Measurements from ENCODE around the gene ELF1.
"Not testable (repeated sequence)": the region's sequence is repeated elsewhere in the genome, so short reads cannot be mapped to it uniquely, and the experiment has no call there.

The ELF1 gene

DNA sequence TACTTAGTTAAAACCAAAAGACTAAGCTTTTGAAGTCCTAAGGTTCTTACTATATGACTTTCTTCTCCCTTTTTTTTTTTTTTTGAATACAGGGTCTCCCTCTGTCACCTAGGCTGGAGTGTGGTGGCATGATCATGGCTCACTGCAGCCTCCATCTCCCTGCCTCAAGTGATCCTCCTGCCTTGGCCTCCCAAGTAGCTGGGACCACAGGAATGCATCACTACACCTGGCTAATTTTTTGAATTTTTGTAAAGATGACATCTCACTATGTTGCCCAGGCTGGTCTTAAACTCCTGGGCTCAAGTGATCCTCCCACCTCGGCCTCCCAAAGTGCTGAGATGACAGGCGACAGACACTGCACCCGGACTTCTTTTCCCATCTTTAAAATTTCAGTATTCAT is 89.2 kb downstream of the ELF1 start:
- not testable (repeated sequence) for DNase-seq

DNA sequence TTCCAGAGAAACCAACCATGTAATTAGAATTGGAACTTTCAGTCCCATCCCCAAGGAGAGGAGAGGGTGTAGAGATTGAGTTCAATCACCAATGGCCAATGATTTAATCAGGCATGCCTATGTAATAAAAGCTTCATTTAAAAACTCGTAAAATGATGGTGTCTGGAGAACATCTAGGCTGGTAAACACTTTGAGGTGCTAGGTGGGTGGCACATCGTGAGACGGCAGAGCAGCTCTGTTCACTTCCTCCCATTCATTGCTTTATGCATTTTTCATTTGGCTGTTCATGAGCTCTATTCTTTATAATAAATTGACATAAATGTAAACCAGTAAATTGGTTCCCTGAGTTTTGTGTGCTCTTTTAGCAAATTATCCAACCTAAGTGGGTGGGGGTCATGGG is 90.1 kb downstream of the ELF1 start:
- DNase-seq = no peak

DNA sequence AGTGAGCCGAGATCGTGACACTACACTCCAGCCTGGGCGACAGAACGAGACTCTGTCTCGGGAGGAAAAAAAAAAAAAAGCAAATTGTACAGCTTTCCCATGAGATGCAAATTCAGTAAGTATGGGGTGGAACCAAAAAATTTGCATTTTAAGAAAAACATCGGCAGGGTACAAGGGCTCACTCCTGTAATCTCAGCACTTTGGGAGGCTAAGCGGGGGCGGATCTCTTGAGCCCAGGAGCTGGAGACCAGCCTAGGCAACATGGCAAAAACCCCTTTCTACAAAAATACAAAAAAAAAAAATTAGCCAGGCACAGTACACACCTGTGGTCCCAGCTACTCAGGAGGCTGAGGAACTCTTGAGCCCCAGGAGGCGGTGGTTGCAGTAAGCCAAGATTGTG is 91.2 kb downstream of the ELF1 start:
- no peak for DNase-seq

DNA sequence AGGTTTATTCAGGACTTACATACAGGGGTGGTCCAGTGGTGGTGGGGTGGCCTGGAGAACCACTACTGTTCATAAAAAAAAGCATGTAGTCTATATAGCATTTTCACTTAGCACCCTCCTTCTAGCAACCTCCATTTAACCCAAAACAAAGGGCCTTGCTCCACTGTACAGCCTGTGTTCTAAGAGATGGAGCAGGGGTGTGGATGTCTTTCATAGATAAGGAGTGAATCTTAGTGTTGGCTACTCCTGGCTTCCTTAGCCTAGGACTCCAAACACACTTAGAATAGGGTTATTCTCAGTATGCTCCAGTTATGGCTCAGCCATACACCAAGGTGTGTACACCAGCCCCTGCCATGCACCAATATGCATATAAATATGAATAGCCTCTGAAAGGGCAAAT is 95.2 kb downstream of the ELF1 start:
- no peak for DNase-seq

DNA sequence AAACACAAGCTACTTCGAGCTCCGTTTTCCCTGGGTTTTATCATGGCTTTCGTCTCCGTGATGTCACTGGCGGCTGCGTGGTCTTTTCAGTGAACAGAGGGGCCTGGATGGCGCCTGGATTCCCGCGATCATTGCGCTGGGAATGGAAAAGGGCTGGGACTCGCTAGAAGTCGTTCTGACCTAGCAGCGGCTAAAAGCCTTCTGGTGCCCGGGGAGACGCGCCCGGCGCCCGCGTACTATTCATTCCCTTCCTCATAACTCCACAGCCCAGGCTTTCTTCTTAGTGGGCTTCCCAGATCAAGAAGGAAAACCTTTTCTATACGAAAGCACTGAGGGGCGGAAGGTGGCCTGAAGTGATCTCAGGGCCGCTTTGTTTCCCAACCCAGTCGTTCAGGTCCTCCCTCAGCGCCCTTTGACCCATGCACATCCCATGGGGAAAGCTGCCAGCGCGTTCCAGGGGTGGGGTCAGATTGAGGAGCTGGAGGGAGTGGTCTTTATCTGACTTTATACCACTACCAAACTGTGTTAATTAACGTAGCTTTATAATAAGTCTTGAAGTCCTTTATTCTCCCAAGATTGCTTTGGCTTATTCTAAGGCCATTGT is 96.6 kb downstream of the ELF1 start:
- no peak for DNase-seq

DNA sequence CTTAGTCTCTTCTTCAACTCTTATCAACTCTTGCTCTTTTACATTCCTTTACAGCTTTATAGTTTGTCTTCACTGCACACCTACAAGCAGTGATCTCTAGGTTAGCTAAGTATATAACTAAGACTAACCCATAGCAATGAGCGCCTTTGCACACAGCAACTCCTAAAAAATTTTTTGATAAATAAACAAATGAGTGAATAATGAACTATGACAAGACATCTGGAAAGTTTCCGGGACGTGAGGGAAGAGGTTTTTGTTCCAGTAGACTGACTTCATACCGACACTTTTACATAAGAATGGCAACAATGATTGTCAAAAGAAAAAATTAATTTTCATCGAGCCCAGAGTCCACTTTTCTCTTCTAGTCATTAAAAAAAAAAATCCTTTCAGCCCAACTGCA is 98.3 kb downstream of the ELF1 start:
- DNase-seq = no peak

DNA sequence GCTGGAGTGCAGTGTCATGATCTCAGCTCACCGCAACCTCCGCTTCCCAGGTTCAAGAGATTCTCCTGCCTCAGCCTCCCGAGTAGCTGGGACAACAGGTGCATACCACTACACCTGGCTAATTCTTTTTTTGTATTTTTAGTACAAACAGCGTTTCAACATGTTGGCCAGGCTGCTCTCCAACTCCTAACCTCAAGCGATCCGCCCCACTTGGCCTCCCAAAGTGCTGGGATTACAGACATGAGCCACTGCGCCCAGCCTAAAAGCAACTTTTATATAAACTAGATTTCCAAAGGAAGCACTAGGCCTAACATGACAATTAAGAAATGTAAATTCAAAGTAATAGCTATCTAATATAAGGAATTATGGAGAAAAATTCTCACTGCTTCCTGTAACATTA is 99.2 kb downstream of the ELF1 start:
- DNase-seq = not testable (repeated sequence)

DNA sequence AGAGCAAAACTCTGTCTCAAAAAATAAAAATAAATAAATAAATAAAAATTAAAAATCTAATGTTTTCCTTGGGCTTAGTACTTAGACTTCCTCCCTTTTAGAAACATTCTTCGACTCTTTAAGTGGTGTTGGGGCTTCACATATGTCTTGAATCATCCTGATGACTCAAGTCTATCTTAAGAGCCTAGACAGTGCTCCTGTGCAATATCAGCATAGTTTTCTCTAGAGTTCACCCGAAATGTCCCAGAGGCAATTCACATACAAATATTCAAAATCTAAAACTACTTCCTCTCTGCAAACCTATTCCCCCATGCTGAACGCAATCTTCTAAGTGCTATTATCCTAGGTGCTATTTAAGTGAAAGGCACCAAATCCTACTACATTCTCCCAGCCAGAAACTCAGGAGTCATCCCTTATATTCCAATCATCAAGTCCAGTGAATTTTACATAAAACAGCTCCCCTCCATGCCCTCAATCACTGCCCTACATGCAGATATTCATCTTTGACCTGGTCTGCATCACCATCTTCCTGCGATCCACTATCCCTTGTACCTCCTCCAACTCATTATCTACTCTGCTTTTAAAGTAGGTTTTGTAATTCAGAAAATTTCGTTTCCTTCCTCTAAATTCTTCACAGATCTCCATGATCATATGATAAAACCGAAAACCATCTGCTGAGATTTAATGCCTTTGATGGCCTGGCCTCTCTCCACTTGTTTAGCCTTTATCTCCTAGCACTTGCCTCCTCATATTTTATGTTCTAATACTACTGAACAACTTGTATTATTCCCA is 102.7 kb downstream of the ELF1 start:
- no peak for DNase-seq

DNA sequence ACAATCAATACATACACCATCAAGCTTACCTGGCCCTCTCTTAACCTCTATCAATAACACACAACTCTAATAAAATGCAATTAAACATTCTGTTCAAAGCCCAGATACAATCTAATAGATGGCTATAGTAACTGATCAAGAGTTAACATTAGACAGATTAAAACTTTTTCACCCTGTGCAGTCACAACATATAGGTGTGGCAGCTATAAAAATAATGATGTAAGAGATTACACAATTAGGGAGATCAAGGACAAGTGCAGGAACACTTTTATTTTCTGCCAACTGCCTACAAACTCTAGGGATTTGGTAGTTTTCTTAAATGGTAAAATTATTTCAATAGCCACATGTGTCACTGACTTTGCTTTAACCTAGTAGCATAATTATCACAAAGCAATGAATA is 104.3 kb downstream of the ELF1 start:
- not testable (repeated sequence) for DNase-seq

DNA sequence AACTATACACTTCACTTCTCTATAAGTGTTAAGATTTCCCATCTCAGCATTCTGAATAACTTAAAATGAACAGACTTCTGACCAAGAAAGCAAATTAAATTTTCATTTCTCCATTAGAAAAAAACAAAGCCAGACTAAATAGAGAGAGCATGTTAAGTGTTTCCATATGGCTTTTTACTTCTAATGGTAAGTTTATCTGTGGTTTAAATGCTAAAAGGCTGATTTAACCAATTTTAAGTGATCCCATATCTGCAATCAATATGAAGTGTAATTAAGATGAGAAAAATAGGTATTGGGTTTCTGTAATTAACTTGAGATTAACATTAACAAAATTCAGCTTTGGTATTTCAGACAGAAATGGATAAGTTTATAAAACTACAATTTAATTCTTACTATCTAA is 107.8 kb downstream of the ELF1 start:
- no peak for DNase-seq

DNA sequence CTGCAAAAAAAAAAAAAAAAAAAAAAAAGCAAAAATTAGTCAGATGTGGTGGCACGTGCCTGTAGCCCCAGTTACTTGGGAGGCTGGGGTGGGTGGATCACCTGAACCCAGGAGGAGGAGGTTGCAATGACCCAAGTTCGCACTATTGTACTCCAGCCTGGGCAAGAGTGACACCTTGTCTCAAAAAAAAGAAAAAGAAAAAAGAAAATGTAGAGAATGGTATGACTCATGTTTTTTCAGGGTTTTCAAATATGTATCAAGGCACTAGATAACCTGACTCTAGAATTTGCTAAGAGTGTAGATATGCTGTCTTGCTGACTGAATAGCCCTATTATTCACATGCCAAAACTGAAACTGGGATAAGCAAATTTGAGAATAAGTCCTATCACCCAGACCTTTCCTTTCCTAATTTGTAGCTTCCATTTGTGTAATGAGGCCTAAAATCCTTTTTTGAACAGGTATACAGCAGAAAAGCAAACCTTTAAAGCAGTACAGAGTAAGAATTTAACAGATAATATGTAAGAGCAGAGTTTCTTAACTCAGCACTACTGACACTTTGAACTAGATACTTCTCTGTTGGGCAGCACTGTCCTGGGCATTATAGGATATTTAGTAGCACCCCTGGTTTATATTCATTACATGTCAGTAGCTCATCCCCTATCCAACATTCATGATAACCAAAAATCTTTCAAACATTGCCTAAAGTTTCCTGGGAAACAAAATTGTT is 108.6 kb downstream of the ELF1 start:
- DNase-seq = no peak

DNA sequence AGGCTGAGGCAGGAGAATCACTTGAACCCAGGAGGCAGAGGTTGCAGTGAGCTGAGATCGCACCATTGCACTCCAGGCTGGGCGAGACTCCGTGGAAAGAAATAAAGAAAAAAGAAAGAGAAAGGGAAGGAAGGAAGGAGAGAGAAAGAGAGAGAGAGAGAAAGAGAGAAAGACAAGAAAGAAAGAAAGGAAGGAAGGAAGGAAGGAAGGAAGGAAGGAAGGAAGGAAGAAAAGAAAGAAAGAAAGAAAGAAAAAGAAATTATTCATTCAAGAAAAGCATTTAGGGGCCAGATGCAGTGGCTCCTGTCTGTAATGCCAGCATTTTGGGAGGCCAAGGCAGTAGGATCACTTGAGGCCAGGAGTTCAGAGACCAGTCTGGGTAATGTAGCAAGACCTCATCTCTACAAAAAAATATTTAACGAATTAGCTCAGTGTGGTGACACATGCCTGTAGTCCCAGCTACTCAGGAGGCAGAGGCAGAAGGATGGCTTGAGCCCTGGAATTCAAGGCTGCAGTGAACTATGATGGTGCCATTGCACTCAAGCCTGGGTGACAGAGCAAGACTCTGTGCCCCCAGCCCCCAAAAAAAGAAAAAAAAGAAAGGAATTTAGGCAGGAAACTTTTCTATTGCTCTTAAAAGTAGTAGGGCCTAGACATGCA is 109.4 kb downstream of the ELF1 start:
- not testable (repeated sequence) for DNase-seq

DNA sequence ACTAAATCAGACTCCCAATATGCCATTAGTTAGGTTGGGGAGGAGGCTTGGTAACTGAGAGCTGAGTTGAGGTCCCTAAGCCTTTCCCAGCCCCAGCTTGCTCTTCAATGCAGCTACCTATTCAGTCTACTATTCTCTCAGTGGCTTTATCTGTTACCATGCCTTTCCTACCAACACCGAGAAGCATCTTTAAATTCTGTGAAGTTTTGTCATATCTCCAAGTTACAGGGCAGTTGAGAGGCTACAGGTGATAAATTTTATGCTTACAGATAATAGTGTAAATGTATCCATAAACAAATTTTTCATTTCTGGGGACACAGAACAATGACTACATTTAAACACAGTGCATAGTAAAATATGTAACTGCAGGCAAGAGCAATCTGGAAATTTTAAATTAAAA is 110.6 kb downstream of the ELF1 start:
- no peak for DNase-seq

DNA sequence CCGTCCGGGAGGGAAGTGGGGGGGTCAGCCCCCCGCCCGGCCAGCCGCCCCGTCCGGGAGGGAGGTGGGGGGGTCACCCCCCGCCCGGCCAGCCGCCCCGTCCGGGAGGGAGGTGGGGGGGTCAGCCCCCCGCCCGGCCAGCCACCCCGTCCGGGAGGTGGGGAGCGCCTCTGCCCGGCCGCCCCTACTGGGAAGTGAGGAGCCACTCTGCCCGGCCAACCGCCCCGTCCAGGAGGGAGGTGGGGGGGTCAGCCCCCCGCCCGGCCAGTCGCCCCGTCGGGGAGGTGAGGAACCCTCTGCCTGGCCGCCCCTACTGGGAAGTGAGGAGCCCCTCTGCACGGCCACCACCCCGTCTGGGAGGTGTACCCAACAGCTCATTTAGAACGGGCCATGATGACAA is 118.1 kb downstream of the ELF1 start:
- not testable (repeated sequence) for DNase-seq

DNA sequence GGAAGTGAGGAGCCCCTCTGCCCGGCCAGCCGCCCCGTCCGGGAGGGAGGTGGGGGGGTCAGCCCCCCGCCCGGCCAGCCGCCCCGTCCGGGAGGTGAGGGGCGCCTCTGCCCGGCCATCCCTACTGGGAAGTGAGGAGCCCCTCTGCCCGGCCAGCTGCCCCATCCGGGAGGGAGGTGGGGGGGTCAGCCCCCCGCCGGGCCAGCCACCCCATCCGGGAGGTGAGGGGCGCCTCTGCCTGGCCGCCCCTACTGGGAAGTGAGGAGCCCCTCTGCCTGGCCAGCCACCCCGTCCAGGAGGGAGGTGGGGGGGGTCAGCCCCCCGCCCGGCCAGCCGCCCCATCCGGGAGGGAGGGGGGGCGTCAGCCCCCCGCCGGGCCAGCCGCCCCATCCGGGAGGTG is 118.5 kb downstream of the ELF1 start:
- not testable (repeated sequence) for DNase-seq

DNA sequence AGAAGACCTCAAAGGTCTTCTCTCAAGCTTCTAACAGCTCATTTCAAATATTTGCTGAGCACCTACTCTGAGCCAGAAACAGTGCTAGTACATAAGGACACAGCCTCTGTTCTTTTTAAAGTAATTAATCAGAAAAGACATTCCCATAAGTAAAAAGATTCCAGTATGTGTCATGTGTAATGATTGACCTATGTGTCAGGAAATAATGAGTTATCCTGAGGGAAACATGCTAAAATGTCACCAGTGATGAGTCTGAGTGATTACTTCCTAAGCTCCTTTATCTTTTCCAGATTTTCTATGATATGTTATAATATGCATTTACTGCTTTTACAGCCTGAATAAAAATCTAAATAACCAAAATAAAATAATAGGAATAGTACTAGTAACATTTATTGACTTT is 122.1 kb downstream of the ELF1 start:
- no peak for DNase-seq

DNA sequence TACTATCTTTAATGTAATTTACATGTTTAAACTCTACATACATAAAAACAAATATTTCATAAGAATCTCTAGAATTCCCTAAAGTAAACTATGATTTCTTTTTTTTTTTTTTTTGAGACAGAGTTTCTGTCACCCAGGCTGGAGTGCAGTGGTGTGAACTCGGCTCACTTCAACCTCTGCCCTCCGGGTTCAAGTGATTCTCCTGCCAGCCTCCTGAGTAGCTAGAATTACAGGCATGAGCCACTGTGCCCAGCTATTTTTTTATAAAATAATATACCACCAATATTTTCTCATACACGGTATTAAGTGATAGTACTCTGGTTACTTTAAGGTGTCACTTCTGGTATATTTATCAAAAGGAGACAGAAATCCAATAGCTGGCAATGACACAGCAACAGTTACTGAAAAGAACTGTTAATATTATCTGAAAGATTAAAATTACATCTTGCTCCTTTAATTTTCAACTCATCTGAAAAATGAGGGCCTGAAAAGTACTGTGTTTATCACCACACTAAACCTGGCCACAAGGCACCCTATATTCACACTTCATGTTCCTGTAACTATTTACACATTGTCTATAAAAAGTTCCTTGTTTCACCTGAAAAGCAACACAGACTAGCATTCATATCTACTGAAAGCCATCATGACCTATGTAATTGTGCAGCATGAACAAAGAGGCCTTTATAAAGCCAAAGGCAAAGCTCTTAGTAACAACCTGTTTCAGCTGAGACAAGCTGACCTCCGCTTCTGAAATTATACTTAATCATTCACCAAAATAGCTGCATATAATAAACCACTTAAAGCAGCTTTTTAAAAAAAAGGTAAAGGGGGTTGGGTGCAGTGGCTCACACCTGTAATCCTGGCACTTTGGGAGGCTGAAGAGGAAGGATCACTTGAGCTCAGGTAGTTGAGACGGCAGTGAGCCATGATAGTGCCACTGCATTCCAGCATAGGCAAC is 123.6 kb downstream of the ELF1 start:
- no peak for DNase-seq

DNA sequence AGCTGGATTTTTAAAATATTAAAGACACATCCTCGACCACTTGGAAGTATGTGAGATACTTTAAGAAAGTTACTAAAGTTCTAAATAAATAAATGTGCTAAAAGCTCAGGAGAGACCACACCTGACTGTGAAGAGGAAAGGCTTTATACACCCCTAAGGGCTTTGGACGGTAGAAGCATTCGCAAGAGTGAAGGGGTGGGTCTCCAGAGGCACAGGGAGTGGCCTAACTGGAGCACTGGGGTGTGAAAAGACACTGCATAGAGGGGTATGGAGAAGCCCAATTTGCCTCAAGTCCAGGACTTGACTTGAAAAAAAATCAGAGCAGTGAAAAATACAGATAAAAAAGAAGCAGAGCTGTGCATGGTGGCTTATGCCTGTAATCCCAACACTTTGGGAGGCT is 125.5 kb downstream of the ELF1 start:
- DNase-seq = not testable (repeated sequence)

DNA sequence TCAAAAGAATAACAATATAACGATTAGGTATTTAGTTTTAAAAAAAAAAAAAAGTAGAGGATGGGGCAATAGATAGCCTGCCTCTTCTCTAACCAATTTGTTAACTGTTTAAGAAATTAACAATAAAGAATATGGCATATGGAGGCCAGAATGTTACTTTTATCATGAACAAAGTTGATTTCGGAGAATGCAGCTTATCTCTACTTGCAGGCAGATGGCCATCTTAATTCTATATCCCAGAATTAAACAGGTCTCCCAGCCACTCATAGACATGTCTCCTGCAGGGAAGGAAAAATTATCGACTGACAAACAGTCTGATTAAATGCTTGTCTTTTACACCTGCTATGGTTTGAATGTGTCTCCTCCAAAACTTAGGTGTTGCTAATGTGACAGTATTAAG is 133.1 kb downstream of the ELF1 start:
- no peak for DNase-seq

DNA sequence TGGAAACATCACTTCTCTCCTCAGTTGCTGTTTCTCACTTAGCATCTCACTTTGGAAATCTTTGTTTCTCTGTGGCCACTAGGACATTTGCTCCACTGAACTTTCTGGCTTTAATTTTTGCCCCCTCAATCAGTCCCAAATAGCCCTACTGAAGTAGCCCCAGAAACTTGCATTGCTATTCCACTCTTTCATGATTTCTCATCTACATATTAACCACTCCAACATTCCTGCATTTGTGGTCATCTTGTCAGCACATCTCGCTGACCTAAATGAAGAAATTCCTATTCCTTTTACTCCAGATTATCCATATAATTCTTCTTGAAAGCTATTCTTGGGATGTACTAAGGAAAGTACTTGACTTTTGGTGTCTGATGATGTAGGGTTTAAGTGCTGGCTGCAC is 134.9 kb downstream of the ELF1 start:
- DNase-seq = not testable (repeated sequence)

All from activated gamma-delta T cell (primary cell).